ENCODE measurements around the gene DCAKD.

Gene DCAKD

GRCh38 chr17:45051060-45051719, at the start of gene DCAKD:
TSS of gene DCAKD (minus strand) at chr17:45051632. CDS start at chr17:45034885, 16,747 bp downstream.
- peak; percentile 68 for DNase-seq

GRCh38 chr17:45098869-45099616, 47.6 kb upstream of the DCAKD start:
- peak; percentile 85 for DNase-seq

- no peak for DNase-seq
Measured at GRCh38 chr17:45098081-45098868, 46.8 kb upstream of the DCAKD start.

- no peak for DNase-seq
Measured at GRCh38 chr17:45096926-45097325, 45.5 kb upstream of the DCAKD start.

GRCh38 chr17:45096141-45096540, 44.7 kb upstream of the DCAKD start:
- DNase-seq = no peak

GRCh38 chr17:45093444-45094110, 42.1 kb upstream of the DCAKD start:
- DNase-seq = no peak

- DNase-seq = peak; percentile 81
Measured at GRCh38 chr17:45092911-45093430, 41.5 kb upstream of the DCAKD start.

- no peak for DNase-seq
Measured at GRCh38 chr17:45091778-45092425, 40.5 kb upstream of the DCAKD start.

GRCh38 chr17:45090711-45091110, 39.3 kb upstream of the DCAKD start:
- no peak for DNase-seq

- DNase-seq = no peak
Measured at GRCh38 chr17:45088741-45089140, 37.3 kb upstream of the DCAKD start.

- no peak for DNase-seq
Measured at GRCh38 chr17:45087978-45088377, 36.5 kb upstream of the DCAKD start.

GRCh38 chr17:45087504-45087975, 36.1 kb upstream of the DCAKD start:
- DNase-seq = no peak

GRCh38 chr17:45086865-45087503, 35.6 kb upstream of the DCAKD start:
- no peak for DNase-seq

GRCh38 chr17:45086391-45086790, 35.0 kb upstream of the DCAKD start:
- no peak for DNase-seq

- no peak for DNase-seq
Measured at GRCh38 chr17:45081047-45081703, 29.7 kb upstream of the DCAKD start.

- DNase-seq = no peak
Measured at GRCh38 chr17:45077643-45078042, 26.2 kb upstream of the DCAKD start.

- no peak for DNase-seq
Measured at GRCh38 chr17:45073414-45074070, 22.1 kb upstream of the DCAKD start.

GRCh38 chr17:45070809-45071208, 19.4 kb upstream of the DCAKD start:
- no peak for DNase-seq

- DNase-seq = no peak
Measured at GRCh38 chr17:45070001-45070400, 18.6 kb upstream of the DCAKD start.

GRCh38 chr17:45067637-45068036, 16.2 kb upstream of the DCAKD start:
- no peak for DNase-seq

GRCh38 chr17:45063198-45063597, 11.8 kb upstream of the DCAKD start:
- no peak for DNase-seq

Data from 8988T (cell line).